GM19043 (cell line): ENCODE results near the gene TDG.

Experiments
- ATAC-seq: cut with Tn5 transposase; IDR thresholded peaks from one replicate; pipeline ENCODE4 v1.9.1; 2021; ENCODE audit warnings: low read depth; ENCODE audit not compliant: unreplicated experiment

The TDG gene

GRCh38 chr12:103958621-103959020 lies 7.1 kb upstream of the TDG start:
- no peak for ATAC-seq

GRCh38 chr12:103960616-103961227 lies 5.0 kb upstream of the TDG start:
- ATAC-seq, result no peak

- ATAC-seq, result no peak
Observed at GRCh38 chr12:103962493-103962892, 3.2 kb upstream of the TDG start.

GRCh38 chr12:103964805-103965204 lies 867 bp upstream of the TDG start:
- no peak for ATAC-seq

GRCh38 chr12:103965255-103965589 lies 450 bp upstream of the TDG start:
- ATAC-seq, result no peak

- ATAC-seq, result no peak
Observed at GRCh38 chr12:103966736-103967135, 1.1 kb downstream of the TDG start.

- no peak for ATAC-seq
Observed at GRCh38 chr12:103969391-103969790, 3.7 kb downstream of the TDG start.

- ATAC-seq, result no peak
Observed at GRCh38 chr12:103973909-103974308, 8.2 kb downstream of the TDG start.

GRCh38 chr12:103975368-103975767 lies 9.7 kb downstream of the TDG start:
- no peak for ATAC-seq

- ATAC-seq, result no peak
Observed at GRCh38 chr12:103978384-103978982, 12.8 kb downstream of the TDG start.

GRCh38 chr12:103986829-103987228 lies 21.2 kb downstream of the TDG start:
- no peak for ATAC-seq

- ATAC-seq, result no peak
Observed at GRCh38 chr12:103994235-103994634, 28.6 kb downstream of the TDG start.

GRCh38 chr12:103996595-103996994 lies 30.9 kb downstream of the TDG start:
- ATAC-seq, result no peak

- no peak for ATAC-seq
Observed at GRCh38 chr12:103997286-103997900, 31.7 kb downstream of the TDG start.

GRCh38 chr12:103998976-103999375 lies 33.3 kb downstream of the TDG start:
- no peak for ATAC-seq

GRCh38 chr12:104000807-104001434 lies 35.2 kb downstream of the TDG start:
- no peak for ATAC-seq

GRCh38 chr12:104002686-104003085 lies 37.0 kb downstream of the TDG start:
- no peak for ATAC-seq

GRCh38 chr12:104003596-104003995 lies 37.9 kb downstream of the TDG start:
- no peak for ATAC-seq

- no peak for ATAC-seq
Observed at GRCh38 chr12:104006929-104007328, 41.3 kb downstream of the TDG start.

- no peak for ATAC-seq
Observed at GRCh38 chr12:104010121-104010520, 44.4 kb downstream of the TDG start.

GRCh38 chr12:104010606-104011169 lies 45.0 kb downstream of the TDG start:
- no peak for ATAC-seq

GRCh38 chr12:104011253-104011652 lies 45.6 kb downstream of the TDG start:
- ATAC-seq, result no peak
